HS-5 (cell line): ENCODE results near the gene TAF11L14.
A peak's percentile ranks its signal among the peaks of the same experiment; 100 is the strongest.

ENCODE experiments used
- DNase-seq: peaks from one replicate; pipeline ENCODE4 v3.0.0-alpha.2; 2012; ENCODE audit warnings: low read depth

The TAF11L14 gene

GRCh38 chr5:17679597-17680203 is 45.4 kb downstream of the TAF11L14 start:
- DNase-seq, result peak; percentile 42

GRCh38 chr5:17680737-17681136 is 46.5 kb downstream of the TAF11L14 start:
- no peak for DNase-seq
